GM12874 (cell line): Measurements from ENCODE around the gene PPIH.

Experiments used
- CTCF ChIP-seq: IDR thresholded peaks from 2 replicates; pipeline ENCODE4 v1.5.1; 2011; ENCODE audit warnings: low read depth, mild to moderate bottlenecking, control low read depth, low read length, moderate library complexity; ENCODE audit not compliant: insufficient read depth

The PPIH gene

GRCh38 chr1:42658877-42659337 lies 684 bp downstream of the PPIH start:
- TF ChIP-seq CTCF, result no peak

- no peak for TF ChIP-seq CTCF
Observed at GRCh38 chr1:42660907-42661500, 2.8 kb downstream of the PPIH start.

GRCh38 chr1:42669936-42670335 lies 11.7 kb downstream of the PPIH start:
- TF ChIP-seq CTCF, result no peak

- no peak for TF ChIP-seq CTCF
Observed at GRCh38 chr1:42670425-42670824, 12.2 kb downstream of the PPIH start.

GRCh38 chr1:42674214-42674613 lies 16.0 kb downstream of the PPIH start:
- no peak for TF ChIP-seq CTCF

GRCh38 chr1:42674682-42675081 lies 16.5 kb downstream of the PPIH start:
- no peak for TF ChIP-seq CTCF

GRCh38 chr1:42675467-42675866 lies 17.2 kb downstream of the PPIH start:
- no peak for TF ChIP-seq CTCF
